ENCODE data around the gene DUSP28.

DNA sequence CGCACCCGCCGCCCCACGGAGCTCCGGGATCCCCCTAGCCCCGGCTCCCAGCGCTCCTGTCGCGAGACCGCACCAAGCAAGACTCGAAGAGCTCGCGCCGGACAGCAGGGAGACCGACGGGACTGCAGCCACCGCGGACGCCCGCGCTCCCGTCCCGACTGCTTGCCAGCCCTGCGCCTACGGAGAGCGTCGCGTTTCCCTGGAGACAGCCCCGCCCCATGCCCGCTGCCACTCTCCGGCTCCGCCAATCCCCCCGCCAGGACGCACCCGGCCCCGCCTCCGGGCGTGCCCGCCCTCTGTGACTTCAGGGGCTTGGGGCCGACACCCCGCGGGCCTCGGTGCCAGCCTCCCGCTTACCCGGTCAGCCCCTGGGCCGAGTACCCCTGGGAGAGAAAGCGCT lies 2.3 kb upstream of the DUSP28 start, which contains the start of gene ANKMY1:
- TF ChIP-seq CTCF (IDR thresholded peaks at IDR 0.05 in 4 of 5, conservative IDR thresholded peaks at IDR 0.05 in 1 of 5) (no peak), POLR2A (IDR thresholded peaks at IDR 0.05) (no peak)

All from gastrocnemius medialis (tissue), 4 donors.